ENCODE results near the gene TNFRSF17. TPM values are rescaled to one million over a fixed set of nuclear protein-coding genes. Genes with fewer than 3 reads are reported as not detected.

The TNFRSF17 gene
- total and polyA plus RNA-seq, 2 of the 8 experiments (the other 6 are each of a cell fraction or from before 2014, with no cell fraction given): not detected

DNA sequence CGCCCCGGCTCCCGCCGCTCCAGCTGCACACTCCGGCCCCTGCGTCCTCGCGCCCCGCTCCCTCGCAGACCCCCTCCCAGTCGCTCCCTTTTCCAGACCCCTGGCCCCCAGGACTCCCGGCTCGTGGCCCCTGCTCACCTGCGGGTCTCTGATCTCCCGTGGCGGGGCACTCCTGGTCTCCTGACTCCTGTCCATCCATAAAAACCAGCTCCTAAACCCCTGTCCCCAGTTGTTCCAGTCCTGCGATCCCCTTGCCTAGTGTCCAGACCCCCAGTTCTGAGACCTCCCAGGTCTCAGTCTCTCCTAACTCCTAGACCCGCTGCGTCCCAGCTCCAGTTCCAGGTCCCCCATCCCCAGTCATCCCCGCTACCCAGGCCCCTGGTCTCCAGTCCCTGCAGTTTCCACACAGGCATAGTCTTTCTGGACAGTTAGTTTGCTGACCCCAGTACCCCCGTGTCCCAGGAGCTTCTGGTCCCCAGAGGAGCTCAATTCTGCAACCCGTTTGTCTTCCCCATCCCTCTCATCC is 11.9 kb downstream of the TNFRSF17 start:
- H4K8ac ChIP-seq (ENCODE audit: extremely low read depth, insufficient read depth, low read length): no peak overlapping the region
- H3K4me2 ChIP-seq (ENCODE audit: insufficient read depth in 1 of 2, low read depth in 2 of 2, low read length in 2 of 2): peak overlapping the region; percentile 76 to 97
- no peak overlapping the region for H2BK12ac ChIP-seq (ENCODE audit: low read depth, low read length)
- no peaks in the 10 kb centered on the region for H3K79me2 ChIP-seq (ENCODE audit: control insufficient read depth in 1 of 2, insufficient read depth in 2 of 2, low read length in 2 of 2)
- H3K4me3 ChIP-seq (ENCODE audit: extremely low read depth in 1 of 4, insufficient read depth in 2 of 4, low read depth in 3 of 4, low read length in 4 of 4): peak overlapping the region; percentile 77 to 96 (median 88)
- TF ChIP-seq RXRA (IDR thresholded peaks at IDR 0.05; ENCODE audit: insufficient read depth, low read depth, low read length) (no peak), ASH2L (IDR thresholded peaks at IDR 0.05; ENCODE audit: low read length) (peak; percentile 63), ZNF274 (IDR thresholded peaks at IDR 0.05; ENCODE audit: borderline replicate concordance, extremely low read depth, low read length) (no peak), SIN3A (conservative IDR thresholded peaks at IDR 0.05 in 1 of 2, IDR thresholded peaks at IDR 0.05 in 1 of 2; ENCODE audit: low read depth in 1 of 2, low read length in 2 of 2) (peak in 1 of 2 experiments; percentile 57; a peak in 2 of 4 replicates)
- H3K79me1 ChIP-seq (ENCODE audit: low read depth, low read length): no peaks in the 10 kb centered on the region; the same call in 1 of the 2 replicates
- H3K23me2 ChIP-seq (ENCODE audit: low read depth, low read length): peaks cover 11% of the 10 kb centered on the region
- no peak overlapping the region for H4K5ac ChIP-seq (ENCODE audit: insufficient read length, low read depth, low read length)
- no peaks in the 10 kb centered on the region for H3K27me3 ChIP-seq (replicated peaks in 1 of 4; ENCODE audit: control insufficient read depth in 3 of 4, extremely low read depth in 1 of 4, insufficient read depth in 3 of 4, low read length in 3 of 4)
- ChIA-PET CTCF (ENCODE audit: partially characterized antibody) (interaction anchor here (0.9 to 2.8 kb wide), 5 partner anchors 10 to 91 kb away, joined by 3 to 12 read pairs (median 3); no protein-coding TSS in a partner anchor), POLR2A (ENCODE audit: partially characterized antibody) (interaction anchor here (0.9 to 1.3 kb wide), 6 partner anchors 9 to 126 kb away, joined by 3 to 5 read pairs (median 3); partner anchors contain the start of gene RSL1D1)
- FAIRE-seq: no peak
- no peak overlapping the region for H2BK15ac ChIP-seq (ENCODE audit: low read length)
- H3K36me3 ChIP-seq (ENCODE audit: control insufficient read depth in 2 of 4, insufficient read depth in 4 of 4, low read length in 3 of 4): no peaks in the 10 kb centered on the region
- peak overlapping the region; percentile 61 for H2AFZ ChIP-seq (ENCODE audit: low read length)
- H2BK5ac ChIP-seq (ENCODE audit: low read depth, low read length): no peak overlapping the region
- peaks cover 0 to 6% (median 2%) of the 10 kb centered on the region in 4 experiments; a peak in 3 of 7 replicates for H3K4me1 ChIP-seq (replicated peaks in 1 of 4; ENCODE audit: control insufficient read depth in 3 of 4, insufficient read depth in 4 of 4, low read length in 3 of 4)
- H3K18ac ChIP-seq (ENCODE audit: extremely low read depth, low read length): no peak overlapping the region
- DNase-seq (ENCODE audit: low read depth in 1 of 2, low spot score in 2 of 2): peak in 1 of 2 experiments; percentile 48
- H3K9me3 ChIP-seq (ENCODE audit: insufficient read depth in 2 of 2, low read depth in 1 of 2, low read length in 1 of 2): no peaks in the 10 kb centered on the region
- no peak overlapping the region for H2BK120ac ChIP-seq (replicated peaks; ENCODE audit: low read depth, low read length)
- H4K20me1 ChIP-seq (replicated peaks in 1 of 2; ENCODE audit: control insufficient read depth in 1 of 2, insufficient read depth in 2 of 2, low read length in 2 of 2): no peaks in the 10 kb centered on the region
- H3K23ac ChIP-seq (ENCODE audit: insufficient read length): no peak overlapping the region
- H2AK5ac ChIP-seq (ENCODE audit: low read depth, low read length): 0 out of 2 replicates have a peak overlapping the region, but pooled peaks have one; percentile 39
- H3K4ac ChIP-seq (replicated peaks; ENCODE audit: insufficient read length, low read depth, low read length): no peak overlapping the region
- no peak overlapping the region for H3K27ac ChIP-seq (ENCODE audit: low read depth, low read length)
- H3K56ac ChIP-seq (replicated peaks; ENCODE audit: insufficient read length, low read depth, low read length): no peak overlapping the region
- H3K9ac ChIP-seq (replicated peaks in 1 of 4; ENCODE audit: extremely low read depth in 1 of 4, low read depth in 3 of 4, low read length in 3 of 4): peak overlapping the region; percentile 30 to 51 (median 43); a peak in 5 of 7 replicates
- no peak overlapping the region for H4K91ac ChIP-seq (replicated peaks; ENCODE audit: insufficient read length, low read length)
- WGBS, 2 experiments (ENCODE audit: extremely low coverage in 1 of 2, insufficient coverage in 1 of 2, insufficient read length in 1 of 2, insufficient replicate concordance in 2 of 2, low coverage in 1 of 2, low lambda C conversion rate in 2 of 2, missing lambda C conversion rate in 1 of 2): 6% methylated on average over 10 of the region's 22 CpGs; no CpG with 5 or more reads in 1 of the 2 experiments
- H3K14ac ChIP-seq (ENCODE audit: insufficient read length): no peak overlapping the region
- no peak overlapping the region for H2BK20ac ChIP-seq (ENCODE audit: low read length)

All from H1 (cell line).